ENCODE results near the gene POLR3H.

Gene POLR3H

GRCh38 chr22:41513391-41513790 lies 30.9 kb downstream of the POLR3H start:
- DNase-seq, result no peak

GRCh38 chr22:41512421-41513194 lies 31.7 kb downstream of the POLR3H start:
- no peak for DNase-seq

- no peak for DNase-seq
Observed at GRCh38 chr22:41511521-41511968, 32.7 kb downstream of the POLR3H start.

GRCh38 chr22:41508770-41509170 lies 35.5 kb downstream of the POLR3H start:
- DNase-seq, result no peak

GRCh38 chr22:41507330-41508063 lies 36.8 kb downstream of the POLR3H start:
- no peak for DNase-seq

GRCh38 chr22:41505511-41506220 lies 38.6 kb downstream of the POLR3H start:
- no peak for DNase-seq

- no peak for DNase-seq
Observed at GRCh38 chr22:41504816-41505215, 39.5 kb downstream of the POLR3H start.

- no peak for DNase-seq
Observed at GRCh38 chr22:41504397-41504796, 39.9 kb downstream of the POLR3H start.

GRCh38 chr22:41501209-41501608 lies 43.1 kb downstream of the POLR3H start:
- no peak for DNase-seq

GRCh38 chr22:41500303-41500702 lies 44.0 kb downstream of the POLR3H start:
- DNase-seq, result no peak

- DNase-seq, result no peak
Observed at GRCh38 chr22:41499624-41500280, 44.5 kb downstream of the POLR3H start.

- no peak for DNase-seq
Observed at GRCh38 chr22:41498303-41498835, 45.9 kb downstream of the POLR3H start.

- no peak for DNase-seq
Observed at GRCh38 chr22:41491374-41492100, 52.7 kb downstream of the POLR3H start.

- no peak for DNase-seq
Observed at GRCh38 chr22:41488596-41489385, 55.5 kb downstream of the POLR3H start.

- no peak for DNase-seq
Observed at GRCh38 chr22:41488076-41488475, 56.2 kb downstream of the POLR3H start.

GRCh38 chr22:41487037-41487935 lies 57.0 kb downstream of the POLR3H start:
- no peak for DNase-seq

GRCh38 chr22:41485033-41485432 lies 59.2 kb downstream of the POLR3H start:
- no peak for DNase-seq

- DNase-seq, result no peak
Observed at GRCh38 chr22:41482319-41482935, 61.8 kb downstream of the POLR3H start.

- no peak for DNase-seq
Observed at GRCh38 chr22:41481925-41482318, 62.3 kb downstream of the POLR3H start.
